Measurements from ENCODE around the gene TBC1D5.

- TF ChIP-seq POLR2A (IDR thresholded peaks at IDR 0.05; ENCODE audit: low read length) (no peak), GATA1 (IDR thresholded peaks at IDR 0.05; ENCODE audit: low read depth, low read length) (no peak)
These were observed 402.2 kb downstream of the TBC1D5 start for GRCh38 chr3:17340261-17340660.
